Pancreas (tissue), 10 donors: ENCODE measurements around the gene ZBTB46. TPM values are rescaled to one million over a fixed set of nuclear protein-coding genes. Genes with fewer than 3 reads are reported as not detected.
A peak's percentile ranks its signal among the peaks of the same experiment; 100 is the strongest.

Experiments
- ATAC-seq, 4 donors: fragments of 200-7000 bp; cut with Tn5 transposase; one replicate each; pipeline versions ENCODE4 v1.8.0 to v1.9.1; 2020; ENCODE audit warnings: mild to moderate bottlenecking in 4 of 4, moderate library complexity in 4 of 4
- DNase-seq, 6 donors: peaks; one replicate each; pipeline ENCODE4 v3.0.0-alpha.2; 2020
- FAIRE-seq: peaks from 2 replicates; lab custom pipeline; 2012; peaks lifted over from hg19 to GRCh38; lab: Jason Lieb, UNC
- H3K27ac ChIP-seq, 4 donors: fragments of 200-600 bp; sonication (generic); 1 replicate in 3 of 4; 2 replicates in 1 of 4; pipeline versions ENCODE4 v1.5.0 to v1.8.0; 2020
- H3K27me3 ChIP-seq, 4 donors: fragments of 200-600 bp; one replicate each; pipeline ENCODE4 v1.8.0; 2021
- H3K36me3 ChIP-seq, 3 donors: fragments of 200-600 bp; sonication (generic) in 1 of 3; one replicate each; pipeline versions ENCODE4 v1.5.0 to v1.8.0; 2020 to 2021
- H3K4me1 ChIP-seq, 3 donors: fragments of 200-600 bp; one replicate each; pipeline ENCODE4 v1.8.0; 2021
- H3K4me3 ChIP-seq, 4 donors: fragments of 200-600 bp; sonication (generic) in 2 of 4; one replicate each; pipeline versions ENCODE4 v1.5.0 to v1.8.0; 2020 to 2021
- H3K9me3 ChIP-seq, 4 donors: fragments of 200-600 bp; one replicate each; pipeline ENCODE4 v1.8.0; 2021
- WGBS, 2 donors: extraction: QIAGEN DNeasy Blood & Tissue Kit; methylation state at CpG; one replicate each; pipeline ENCODE4 v1.1.7; 2013; 5-methylcytosine and 5-hydroxymethylcytosine counted together
- intact Hi-C, 3 donors: fragments of 100-400 bp; cut with DNase I; formaldehyde crosslinking; loops; one replicate each; pipeline versions ENCODE4 v1.11.1 to v1.14.2; 2022
- polyA plus RNA-seq, 2 donors: library from polyadenylated mRNA; stranded (reverse); fragments of 200-250 nt; gene quantifications; one replicate each; pipeline ENCODE4 v1.2.3, GENCODE V29; 2013
- total RNA-seq, 6 donors: library from RNA; stranded (reverse); fragmentation: NEBNext Ultra II Directional in 4 of 6; extraction: Animal tissue kit (Norgen Biotek cat#: 25700) in 4 of 6; gene quantifications; one replicate each; pipeline versions ENCODE4 v1.2.1 to v1.2.4, GENCODE V29; 2021 to 2023
- TF ChIP-seq, protein P1 (sequence below), 4 donors: fragments of 200-600 bp; sonication (generic) in 3 of 4; IDR thresholded peaks; one replicate each; pipeline versions ENCODE4 v1.5.0 to v1.8.0; 2021; ENCODE audit warnings: antibody characterized with exemption in 4 of 4
- donor health status: healthy with polysubstance abuse.
- donor health status: DM: no; HTN: no; CAD: no; lungs with moderate emphysema.
- donor health status: DM: no; HTN: no; CAD: no.
- donor health status: control.
- donor health status: control.
- donor health status: Bipolar disorder and iron deficiency.
- donor health status: DM: yes; HTN: yes; CAD: no.
- donor health status: DM: no; HTN: no; CAD: no.
- donor health status: DM: no; HTN: no; CAD: no.
- donor health status: DM: yes; HTN: yes; CAD: no.

ZBTB46 gene
- total and polyA plus RNA-seq, 8 donors: 2.2 to 7.4 (median 3.0) TPM

DNA sequence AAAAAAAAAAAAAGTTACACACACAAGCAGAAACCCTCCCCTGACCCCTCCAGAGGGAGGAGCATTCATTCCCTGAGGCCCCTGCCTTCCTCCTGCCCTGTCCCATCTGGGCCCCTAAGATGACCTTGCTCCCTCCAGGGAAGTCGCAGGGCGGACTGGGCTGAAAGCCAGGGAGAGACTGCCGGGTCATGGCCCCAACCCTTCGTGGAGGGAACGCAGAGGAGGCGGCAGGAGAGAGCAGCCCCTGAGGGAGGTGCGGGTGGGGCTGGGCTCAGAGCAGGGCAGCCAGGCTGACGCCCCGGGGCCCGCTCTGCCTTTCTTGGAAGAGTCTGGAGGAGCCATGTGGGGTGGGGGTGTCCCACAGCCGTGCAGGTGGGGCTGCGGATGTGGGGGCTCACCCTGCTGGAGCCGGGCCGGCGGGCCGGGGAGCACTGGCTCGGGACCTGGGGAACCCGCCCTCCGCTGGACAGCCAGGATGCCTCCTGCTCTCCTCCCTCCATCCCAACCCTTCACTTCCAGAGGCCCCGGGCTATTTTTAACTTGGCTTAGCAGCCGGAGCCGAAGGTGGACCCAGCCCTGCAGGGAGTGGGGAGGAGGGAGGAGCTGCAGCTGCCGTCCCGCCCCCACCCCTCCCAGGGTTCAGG lies 15.2 kb upstream of the ZBTB46 start:
- Histone ChIP-seq H3K27me3 (no peaks in the 10 kb centered on the region), H3K4me3 (no peak overlapping the region), H3K27ac (no peak overlapping the region), H3K36me3 (no peaks in the 10 kb centered on the region), H3K4me1 (no peaks in the 10 kb centered on the region), H3K9me3 (no peaks in the 10 kb centered on the region)
- intact Hi-C loops: no loop called here
- WGBS, 2 donors: 4 to 6% methylated on average over 23 to 24 of the region's 24 CpGs
- DNase-seq (peak in 2 of 6 donors; percentile 23 to 65), ATAC-seq (peak in 3 of 4 donors; percentile 31 to 67 (median 45)), FAIRE-seq (no peak)
- TF ChIP-seq, protein P1, sequence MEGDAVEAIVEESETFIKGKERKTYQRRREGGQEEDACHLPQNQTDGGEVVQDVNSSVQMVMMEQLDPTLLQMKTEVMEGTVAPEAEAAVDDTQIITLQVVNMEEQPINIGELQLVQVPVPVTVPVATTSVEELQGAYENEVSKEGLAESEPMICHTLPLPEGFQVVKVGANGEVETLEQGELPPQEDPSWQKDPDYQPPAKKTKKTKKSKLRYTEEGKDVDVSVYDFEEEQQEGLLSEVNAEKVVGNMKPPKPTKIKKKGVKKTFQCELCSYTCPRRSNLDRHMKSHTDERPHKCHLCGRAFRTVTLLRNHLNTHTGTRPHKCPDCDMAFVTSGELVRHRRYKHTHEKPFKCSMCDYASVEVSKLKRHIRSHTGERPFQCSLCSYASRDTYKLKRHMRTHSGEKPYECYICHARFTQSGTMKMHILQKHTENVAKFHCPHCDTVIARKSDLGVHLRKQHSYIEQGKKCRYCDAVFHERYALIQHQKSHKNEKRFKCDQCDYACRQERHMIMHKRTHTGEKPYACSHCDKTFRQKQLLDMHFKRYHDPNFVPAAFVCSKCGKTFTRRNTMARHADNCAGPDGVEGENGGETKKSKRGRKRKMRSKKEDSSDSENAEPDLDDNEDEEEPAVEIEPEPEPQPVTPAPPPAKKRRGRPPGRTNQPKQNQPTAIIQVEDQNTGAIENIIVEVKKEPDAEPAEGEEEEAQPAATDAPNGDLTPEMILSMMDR (IDR thresholded peaks at IDR 0.05): no peak

DNA sequence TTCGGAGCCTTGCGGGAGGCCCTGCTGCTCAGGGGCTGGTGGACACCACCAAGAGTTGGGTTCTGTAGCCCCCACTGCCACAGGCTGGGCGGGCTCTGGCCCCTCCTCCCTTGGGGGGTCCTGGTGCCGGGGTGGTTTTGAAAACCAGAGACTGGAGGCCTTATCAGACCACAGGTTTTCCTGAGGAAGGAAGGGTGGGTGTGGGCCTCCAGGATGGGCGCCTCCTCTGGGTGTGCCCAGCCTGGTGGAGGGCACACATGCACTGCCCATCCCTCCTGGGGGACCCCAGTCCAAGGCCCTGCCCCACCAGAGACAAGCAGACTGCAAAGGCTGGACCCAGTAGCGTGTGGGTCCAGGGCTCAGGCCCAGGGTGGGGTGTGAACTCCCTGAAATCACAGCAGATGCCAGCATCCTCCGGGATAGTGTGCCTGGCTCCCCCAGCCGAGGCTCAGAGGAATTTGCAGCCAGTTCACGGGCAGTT lies 13.5 kb upstream of the ZBTB46 start:
- ATAC-seq (no peak), DNase-seq (no peak), FAIRE-seq (no peak)
- no peaks in the 10 kb centered on the region for H3K9me3 ChIP-seq
- H3K4me1 ChIP-seq: no peaks in the 10 kb centered on the region
- intact Hi-C loops: no loop called here
- TF ChIP-seq, protein P1 (IDR thresholded peaks at IDR 0.05): no peak
- H3K4me3 ChIP-seq: no peak overlapping the region
- no peaks in the 10 kb centered on the region for H3K27me3 ChIP-seq
- H3K27ac ChIP-seq: no peak overlapping the region
- no peaks in the 10 kb centered on the region for H3K36me3 ChIP-seq
- 59 to 73% methylated on average over 9 of the region's 9 CpGs for WGBS, 2 donors

DNA sequence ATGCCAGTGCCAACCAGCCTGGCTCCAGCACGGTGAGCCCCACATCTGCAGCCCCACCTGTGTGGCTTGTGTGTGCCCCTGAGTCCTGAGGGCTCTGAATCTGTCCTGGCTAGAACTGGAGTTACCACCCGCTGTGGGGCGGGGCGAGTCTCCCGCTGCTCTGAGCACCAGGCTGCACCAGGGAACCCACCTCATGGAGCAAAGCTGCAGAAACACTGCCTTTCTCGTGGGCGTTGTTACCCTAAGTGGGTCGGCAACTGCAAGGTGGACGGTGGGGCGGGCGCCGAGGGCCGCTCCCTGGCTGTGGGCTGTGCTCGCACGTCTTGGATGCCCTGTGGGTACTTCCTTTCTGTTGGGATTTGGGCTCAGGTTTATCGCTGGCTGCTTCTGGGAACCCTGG lies 12.7 kb upstream of the ZBTB46 start:
- TF ChIP-seq, protein P1 (IDR thresholded peaks at IDR 0.05): no peak
- intact Hi-C loops: no loop called here
- Histone ChIP-seq H3K36me3 (no peaks in the 10 kb centered on the region), H3K27me3 (no peaks in the 10 kb centered on the region), H3K27ac (no peak overlapping the region), H3K4me1 (no peaks in the 10 kb centered on the region), H3K9me3 (no peaks in the 10 kb centered on the region), H3K4me3 (no peak overlapping the region)
- FAIRE-seq (no peak), DNase-seq (no peak), ATAC-seq (no peak)
- 32 to 46% methylated on average over 16 of the region's 16 CpGs for WGBS, 2 donors

DNA sequence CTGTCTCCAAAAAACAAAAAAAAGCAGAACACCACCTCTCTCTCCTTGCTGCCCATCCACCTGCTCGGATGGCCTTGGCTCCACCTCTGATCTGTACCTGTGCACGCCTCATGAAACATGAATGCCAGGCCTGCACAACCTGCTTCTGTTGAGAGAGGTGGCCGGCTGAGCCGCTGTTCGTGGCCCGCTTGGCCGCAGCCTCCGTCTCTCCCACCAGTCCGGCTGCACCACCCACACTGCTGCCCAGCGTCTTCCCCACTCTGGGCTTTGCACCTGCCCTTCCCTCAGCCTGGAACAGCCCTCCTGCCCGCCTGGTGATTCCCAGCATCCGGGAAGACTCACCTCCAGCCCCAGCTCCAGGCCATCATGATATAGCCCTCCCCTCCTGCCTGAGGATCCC lies 12.2 kb upstream of the ZBTB46 start:
- H3K27me3 ChIP-seq: no peaks in the 10 kb centered on the region
- intact Hi-C loops: no loop called here
- H3K27ac ChIP-seq: no peak overlapping the region
- no peaks in the 10 kb centered on the region for H3K9me3 ChIP-seq
- no peaks in the 10 kb centered on the region for H3K4me1 ChIP-seq
- TF ChIP-seq, protein P1 (IDR thresholded peaks at IDR 0.05): no peak
- H3K4me3 ChIP-seq: no peak overlapping the region
- ATAC-seq: no peak
- no peak for FAIRE-seq
- no peaks in the 10 kb centered on the region for H3K36me3 ChIP-seq
- DNase-seq: no peak
- WGBS, 2 donors: 58 to 69% methylated on average over 12 of the region's 12 CpGs

DNA sequence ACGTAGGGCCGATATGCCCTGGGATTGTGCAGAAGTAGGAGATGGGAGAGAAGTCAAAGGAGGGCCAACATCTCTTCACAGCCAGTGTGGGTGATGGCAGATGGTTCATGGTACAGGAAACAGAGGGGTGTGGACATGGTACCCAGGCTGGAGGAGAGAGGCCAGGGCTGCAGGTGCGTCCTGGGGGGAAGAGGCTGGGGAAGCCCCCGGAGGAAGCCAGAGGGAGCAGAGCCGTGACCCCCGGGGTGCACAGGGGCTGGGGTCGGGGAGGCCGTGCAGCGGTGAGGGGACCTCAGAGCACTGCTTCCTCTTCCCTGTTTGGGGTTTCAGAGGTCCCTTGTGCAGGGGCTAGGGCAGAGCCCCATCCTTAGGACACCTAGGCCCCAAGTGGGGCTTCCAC lies 11.2 kb upstream of the ZBTB46 start:
- FAIRE-seq (no peak), ATAC-seq (no peak), DNase-seq (no peak)
- Histone ChIP-seq H3K9me3 (no peaks in the 10 kb centered on the region), H3K4me3 (no peak overlapping the region), H3K36me3 (no peaks in the 10 kb centered on the region), H3K27ac (no peak overlapping the region), H3K4me1 (no peaks in the 10 kb centered on the region), H3K27me3 (no peaks in the 10 kb centered on the region)
- TF ChIP-seq, protein P1 (IDR thresholded peaks at IDR 0.05): no peak
- intact Hi-C loops: no loop called here
- WGBS, 2 donors: 70% methylated on average over 8 to 9 of the region's 9 CpGs
